Stimulated activated CD4-positive, alpha-beta T cell treated with anti-CD3 and anti-CD28 coated beads, Interleukin-12 subunit alpha, Interleukin-12 subunit beta, amount 100 ng/mL, for 24 hours (primary cell): ENCODE measurements around the gene PDLIM1.

Source experiments
- DNase-seq, 2 experiments: peaks; one replicate each; pipeline ENCODE4 v3.0.0-alpha.2; 2020; ENCODE audit warnings: low read depth in 2 of 2

PDLIM1 gene

DNA sequence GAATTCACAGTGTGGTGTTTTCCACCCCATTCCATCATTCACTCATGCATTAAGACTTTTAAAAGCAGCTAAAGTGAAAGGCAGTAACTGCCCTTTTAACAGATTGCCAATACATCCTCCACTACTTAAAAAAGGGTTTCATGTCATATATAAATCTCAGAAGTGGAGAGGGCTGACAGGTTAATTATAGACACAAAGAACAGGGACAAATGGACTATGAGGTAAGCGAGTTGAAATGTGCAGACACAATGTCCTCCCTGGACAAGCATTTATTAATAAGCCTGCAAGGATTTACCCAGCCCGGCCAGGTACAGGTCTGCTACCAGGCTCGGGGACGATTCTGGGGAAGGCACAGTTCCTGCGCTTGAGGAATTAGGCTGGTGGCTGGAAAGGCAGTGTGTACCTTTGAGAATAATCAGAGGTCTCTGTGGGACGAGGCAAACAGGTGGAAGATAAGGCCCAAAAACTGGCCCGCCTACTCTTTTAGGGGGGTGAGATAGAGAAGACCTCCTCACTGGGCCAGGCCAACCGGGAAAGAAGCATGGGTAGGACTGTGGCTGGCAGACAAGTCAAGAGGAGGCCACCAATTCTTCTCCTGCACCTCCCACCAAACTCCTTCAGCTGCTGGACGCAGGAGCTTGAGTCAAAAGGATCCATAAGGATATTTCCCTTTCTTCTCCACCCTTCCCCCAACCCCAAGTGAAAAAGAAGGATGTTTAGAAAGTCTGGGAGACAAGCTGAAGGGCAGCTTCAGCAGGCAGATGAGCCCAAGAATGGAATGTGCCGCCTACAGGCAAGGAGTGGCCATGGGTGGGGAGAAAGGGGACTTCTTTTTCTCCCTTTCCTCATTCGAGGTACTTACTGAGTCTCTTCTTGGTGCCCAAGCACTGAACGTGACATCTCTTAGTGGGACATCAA is 1.5 kb downstream of the PDLIM1 start:
- no peak for DNase-seq

DNA sequence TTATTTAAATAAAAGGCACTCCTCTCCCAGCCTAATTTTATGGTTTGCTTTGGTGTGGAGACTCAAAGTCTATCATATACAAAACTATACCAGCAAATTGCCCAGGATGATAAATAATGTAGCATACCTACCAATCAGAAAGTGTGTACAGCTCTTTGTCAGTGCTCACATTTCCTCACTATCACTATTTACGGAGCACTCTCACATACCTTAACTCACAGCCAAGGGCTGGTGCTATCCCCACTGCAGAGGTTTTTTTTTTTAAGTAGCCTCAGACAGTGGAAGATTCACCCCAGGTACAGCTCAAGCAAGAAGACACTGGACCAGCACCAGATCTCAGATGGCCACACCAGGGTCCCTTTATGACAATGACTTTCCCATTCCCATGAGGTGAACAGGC is 2.5 kb downstream of the PDLIM1 start:
- DNase-seq: no peak

DNA sequence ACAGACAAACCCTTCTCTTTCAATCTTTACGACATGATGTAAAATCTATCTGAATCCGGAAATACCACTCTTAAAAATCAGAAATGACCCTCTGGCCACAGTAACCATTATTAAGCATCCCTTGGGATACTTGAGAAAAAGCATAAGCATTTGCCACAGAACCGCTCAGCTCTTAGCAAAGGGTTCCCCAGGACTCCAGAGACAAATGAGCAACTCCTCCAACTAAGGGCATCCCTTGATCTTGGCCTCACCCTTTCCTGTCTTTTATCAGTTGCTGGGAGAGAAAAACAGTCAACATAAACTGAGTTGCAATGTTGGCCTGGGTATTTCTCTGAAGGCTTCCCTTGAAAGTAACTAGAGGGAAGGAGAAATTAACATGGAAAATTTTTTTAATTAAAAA is 3.5 kb downstream of the PDLIM1 start:
- no peak for DNase-seq

GRCh38 chr10:95286707-95287106 is 4.1 kb downstream of the PDLIM1 start:
- no peak for DNase-seq

DNA sequence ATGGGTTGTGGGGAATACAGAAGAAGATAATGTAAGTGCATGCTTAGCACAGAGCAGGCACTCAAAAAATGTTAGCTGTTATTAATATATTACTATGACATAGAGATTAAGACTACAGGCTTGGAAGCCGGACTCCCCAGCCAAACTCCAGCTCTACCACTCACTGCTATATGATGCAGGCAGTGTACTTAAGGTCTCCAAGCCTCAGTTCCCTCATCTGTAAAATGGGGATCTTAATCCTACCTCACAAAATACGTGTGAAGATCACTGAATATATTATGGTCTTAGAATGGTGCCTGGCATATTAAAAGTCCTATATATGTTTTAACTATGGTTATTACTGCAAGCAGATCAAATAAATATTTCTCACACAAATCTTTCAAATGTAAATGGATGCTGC is 5.2 kb downstream of the PDLIM1 start:
- no peak for DNase-seq

GRCh38 chr10:95284807-95285206 is 6.0 kb downstream of the PDLIM1 start:
- DNase-seq: no peak

- no peak for DNase-seq
These were observed 8.7 kb downstream of the PDLIM1 start for GRCh38 chr10:95282107-95282506.

DNA sequence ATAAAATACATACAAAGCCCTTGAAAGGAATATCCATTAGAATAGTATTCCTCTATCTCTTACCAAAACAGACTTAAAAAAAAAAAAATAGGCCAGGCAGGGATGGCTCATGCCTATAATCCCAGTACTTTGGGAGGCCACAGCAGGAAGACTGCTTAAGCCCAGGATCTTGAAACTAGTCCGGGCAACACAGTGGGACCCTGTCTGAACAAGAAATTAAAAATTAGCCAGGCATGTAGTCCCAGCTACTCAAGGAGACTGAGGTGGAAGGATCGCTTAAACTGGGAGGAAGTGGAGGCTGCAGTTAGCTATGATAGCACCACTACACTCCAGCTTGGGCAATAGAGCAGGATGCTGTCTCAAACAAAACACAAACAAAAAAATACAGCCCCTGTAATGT is 9.6 kb downstream of the PDLIM1 start:
- DNase-seq: no peak

GRCh38 chr10:95280637-95281036 is 10.2 kb downstream of the PDLIM1 start:
- no peak for DNase-seq

DNA sequence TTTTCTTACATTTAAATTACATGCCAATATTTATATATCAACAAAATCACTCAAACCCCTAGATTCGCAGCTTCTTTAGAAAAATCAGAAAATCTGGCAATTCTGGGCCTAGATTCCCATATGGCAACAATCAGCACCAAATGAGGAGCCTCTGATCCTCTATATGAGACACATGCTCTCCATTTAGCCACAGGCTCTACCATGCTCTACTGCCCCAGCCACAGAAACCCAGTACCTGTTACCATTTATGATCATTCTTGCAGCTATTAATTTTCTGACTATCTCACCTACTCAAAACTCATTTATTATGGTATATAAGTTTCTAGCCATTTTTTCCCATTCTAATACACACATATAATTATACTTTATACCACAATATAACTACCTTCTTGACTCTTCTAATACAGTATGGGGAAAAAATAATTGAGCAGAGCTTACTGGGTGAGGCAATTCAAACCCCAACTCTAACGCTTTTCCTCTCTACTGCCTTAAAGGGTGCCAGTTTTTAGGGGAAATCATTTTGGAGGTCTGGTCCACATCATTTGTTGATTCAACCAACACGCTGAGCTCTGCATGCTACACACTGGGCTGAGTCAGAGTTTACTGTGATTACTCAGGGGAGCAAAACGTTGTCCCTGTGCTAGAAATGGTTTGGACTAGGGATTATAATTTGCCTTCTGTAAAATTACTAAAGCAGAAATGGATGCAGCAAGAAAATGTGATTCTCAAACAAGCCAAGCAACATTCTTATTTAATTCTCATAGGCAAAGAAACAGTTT is 11.6 kb downstream of the PDLIM1 start:
- no peak for DNase-seq

DNA sequence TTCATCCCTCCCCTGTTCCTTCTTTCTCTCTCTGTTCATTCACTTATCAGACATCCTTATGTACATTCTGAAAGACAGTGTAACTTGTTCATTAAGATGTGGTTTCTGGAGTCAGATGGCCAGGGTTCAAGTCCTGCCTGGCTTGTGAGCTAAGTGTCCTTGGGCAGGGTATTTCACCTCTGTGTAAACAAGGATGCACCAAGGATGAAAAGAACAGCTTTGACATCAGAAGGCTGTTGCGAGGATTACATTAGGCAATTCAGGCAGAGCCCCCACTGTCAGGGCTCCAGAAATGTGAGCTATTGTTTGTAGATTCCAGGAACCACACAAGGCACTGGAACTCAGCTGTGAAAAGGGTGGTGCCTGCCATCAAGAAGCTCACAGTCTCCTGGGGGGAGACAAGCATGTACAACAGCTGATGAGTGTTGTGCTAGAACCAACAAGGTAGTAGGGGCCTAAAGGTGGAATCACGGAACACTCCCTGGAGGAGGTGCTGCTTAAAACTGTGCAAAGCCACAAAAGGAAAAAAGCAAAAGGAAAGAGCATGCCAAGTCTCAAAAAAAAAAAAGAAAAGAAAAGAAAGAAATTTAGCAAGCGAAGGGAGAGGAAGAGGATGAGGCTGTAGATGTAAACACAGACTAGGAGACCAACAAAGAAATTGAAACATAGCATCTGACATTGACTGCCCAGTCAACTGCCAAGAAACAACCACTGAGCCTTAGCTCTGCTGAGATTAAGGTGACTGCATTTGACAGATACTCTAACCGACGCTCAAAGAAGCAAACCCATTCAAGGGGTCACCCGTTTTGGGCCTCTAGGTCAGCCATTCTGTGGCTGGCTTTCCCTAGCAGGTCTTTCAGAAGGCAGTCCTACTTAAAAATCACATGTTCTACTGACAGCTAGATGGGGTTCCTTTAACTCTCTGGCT is 12.5 kb downstream of the PDLIM1 start:
- no peak for DNase-seq

- no peak for DNase-seq
These were observed 13.2 kb downstream of the PDLIM1 start for GRCh38 chr10:95277614-95278013.

GRCh38 chr10:95277201-95277570 is 13.6 kb downstream of the PDLIM1 start:
- DNase-seq: no peak

- DNase-seq: no peak
These were observed 14.2 kb downstream of the PDLIM1 start for GRCh38 chr10:95276367-95277200.

GRCh38 chr10:95275726-95276366 is 15.0 kb downstream of the PDLIM1 start:
- no peak for DNase-seq

DNA sequence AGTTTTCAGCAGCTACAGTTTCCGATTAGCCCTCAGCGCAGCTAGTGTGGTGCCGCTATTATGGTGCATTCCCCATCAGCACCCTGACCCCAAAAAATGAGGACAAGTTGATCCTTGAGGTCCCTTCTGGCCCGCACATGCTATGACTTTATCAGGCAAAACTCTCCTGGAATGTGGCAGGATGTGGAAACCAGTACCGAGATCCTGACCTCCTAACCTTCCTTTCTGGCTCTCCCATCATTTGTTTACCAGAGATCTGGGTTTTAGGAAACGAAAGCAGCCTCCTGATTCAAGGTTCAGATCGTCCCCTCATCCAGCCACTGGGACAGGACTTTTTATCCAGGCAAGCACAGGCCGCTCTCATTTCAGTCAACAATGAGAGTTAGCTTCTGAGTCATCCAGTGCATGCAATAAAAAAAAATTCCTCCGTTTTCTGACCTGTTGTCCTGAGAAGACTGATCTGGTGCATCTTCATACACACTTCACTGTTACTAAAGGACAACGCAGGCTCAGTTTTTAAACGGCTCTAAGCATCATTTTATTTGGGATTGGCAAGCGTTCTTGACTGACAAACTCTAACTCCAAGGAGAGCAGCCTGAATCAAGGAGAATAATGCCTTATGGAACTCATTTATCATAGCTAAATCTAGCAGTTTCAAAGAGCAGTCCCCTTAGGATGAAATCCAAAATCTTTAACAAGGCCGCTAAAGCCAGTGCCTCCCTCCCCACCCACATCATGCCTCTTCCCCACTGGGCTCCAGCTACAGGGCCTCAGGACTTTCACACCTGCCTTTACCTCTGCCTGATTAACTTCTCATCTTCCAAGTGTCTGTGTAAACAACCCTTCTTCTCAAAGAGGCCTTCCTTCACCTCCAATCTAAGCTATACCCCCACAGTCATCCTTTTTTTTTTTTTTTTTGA is 17.1 kb downstream of the PDLIM1 start:
- DNase-seq: no peak

DNA sequence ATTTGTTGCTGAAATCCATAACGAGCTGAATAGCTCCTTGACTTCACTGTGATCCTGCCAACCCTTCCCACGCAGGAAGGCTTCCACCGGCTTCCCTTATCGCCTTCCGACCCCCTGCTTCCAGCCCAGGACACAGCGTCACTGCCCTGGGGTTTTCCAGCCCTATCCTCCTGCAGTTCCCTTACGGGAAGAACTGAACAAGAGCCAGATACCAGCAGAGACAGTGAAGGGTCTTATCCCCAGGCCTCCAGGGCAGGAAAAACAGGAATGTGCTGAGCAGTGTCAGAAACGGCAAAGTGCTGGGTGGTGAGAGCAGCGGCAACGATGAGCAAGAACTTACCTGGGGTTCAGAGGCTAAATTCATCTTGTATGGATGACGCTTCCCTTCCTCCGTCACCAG is 22.4 kb downstream of the PDLIM1 start:
- DNase-seq: no peak

DNA sequence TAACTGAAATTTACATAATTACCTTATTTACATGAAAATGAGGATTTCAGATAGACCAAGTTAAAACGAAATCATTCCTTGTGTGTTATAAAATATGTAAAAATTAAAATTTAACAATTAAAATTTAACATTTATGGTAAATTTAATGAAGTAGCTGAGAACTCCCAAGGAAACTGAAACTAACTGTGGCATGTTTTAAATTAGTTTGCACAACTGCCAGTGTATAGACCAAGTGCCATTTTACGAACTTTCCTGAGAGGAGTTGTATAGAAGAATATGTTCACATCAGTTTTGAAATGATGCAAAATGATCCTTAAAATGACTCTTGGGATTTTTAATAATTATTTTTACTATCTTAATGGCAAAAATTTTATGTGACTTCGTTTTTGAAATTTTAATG is 23.6 kb downstream of the PDLIM1 start:
- no peak for DNase-seq

DNA sequence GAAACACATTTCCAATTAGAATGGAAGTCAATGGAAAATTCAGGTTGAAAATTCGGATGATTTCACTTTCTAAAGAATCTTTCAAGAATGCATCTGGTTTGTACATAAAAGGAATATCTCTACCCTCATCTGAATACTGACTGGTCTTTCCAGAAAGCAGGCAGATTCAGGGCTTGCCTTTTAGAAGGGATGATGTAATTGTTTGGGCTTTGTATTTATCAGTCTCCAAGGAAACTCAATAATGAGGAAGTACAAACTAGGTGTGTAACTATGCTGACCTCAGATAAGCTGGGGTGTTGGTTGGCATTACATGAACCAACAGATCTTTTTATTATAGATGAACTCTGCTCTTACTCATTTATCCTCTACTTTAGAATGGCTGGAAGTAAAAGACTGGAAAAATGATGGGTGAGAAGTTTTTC is 24.1 kb downstream of the PDLIM1 start:
- no peak for DNase-seq
